Measurements from ENCODE around the gene NYNRIN.
"Not testable (repeated sequence)": the region's sequence is repeated elsewhere in the genome, so short reads cannot be mapped to it uniquely, and the experiment has no call there.

NYNRIN gene

DNA sequence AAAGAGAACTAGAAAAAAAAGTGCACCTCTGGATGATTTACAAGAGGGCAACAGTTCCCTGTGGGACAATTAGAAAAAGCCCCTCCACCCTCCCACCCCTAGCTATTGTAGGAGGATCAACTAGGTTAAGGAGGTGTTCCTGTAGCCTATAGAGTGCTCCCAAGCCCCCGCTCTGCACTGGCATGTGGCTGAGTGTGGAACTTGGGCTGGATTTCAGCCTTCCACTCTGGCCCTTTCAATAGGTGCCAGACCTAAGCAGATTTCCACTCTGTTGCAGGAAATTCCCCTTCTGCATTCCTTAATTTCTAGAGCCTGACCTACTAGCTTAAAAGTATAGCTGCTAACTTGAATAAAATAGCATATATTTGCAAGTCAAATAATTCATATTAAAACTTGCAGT is 28.1 kb upstream of the NYNRIN start:
- no peak for DNase-seq

DNA sequence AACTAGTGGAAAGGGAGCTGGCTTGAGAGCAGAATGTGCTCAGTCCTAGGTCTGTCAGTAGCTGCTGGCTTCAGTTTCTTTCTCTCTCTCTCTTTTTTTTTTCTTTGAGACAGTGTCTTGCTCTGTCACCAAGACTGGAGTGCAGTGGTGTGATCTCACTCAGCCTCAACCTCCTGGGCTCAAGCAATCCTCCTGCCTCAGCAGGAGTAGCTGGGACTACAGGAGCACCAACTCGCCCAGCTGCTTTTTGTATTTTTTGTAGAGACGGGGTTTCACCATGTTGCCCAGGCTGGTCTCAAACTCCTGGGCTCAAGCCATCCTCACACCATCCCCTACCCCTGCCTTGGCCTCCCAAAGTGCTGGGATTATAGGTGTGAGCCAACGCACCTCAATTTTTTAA is 27.2 kb upstream of the NYNRIN start:
- not testable (repeated sequence) for DNase-seq

DNA sequence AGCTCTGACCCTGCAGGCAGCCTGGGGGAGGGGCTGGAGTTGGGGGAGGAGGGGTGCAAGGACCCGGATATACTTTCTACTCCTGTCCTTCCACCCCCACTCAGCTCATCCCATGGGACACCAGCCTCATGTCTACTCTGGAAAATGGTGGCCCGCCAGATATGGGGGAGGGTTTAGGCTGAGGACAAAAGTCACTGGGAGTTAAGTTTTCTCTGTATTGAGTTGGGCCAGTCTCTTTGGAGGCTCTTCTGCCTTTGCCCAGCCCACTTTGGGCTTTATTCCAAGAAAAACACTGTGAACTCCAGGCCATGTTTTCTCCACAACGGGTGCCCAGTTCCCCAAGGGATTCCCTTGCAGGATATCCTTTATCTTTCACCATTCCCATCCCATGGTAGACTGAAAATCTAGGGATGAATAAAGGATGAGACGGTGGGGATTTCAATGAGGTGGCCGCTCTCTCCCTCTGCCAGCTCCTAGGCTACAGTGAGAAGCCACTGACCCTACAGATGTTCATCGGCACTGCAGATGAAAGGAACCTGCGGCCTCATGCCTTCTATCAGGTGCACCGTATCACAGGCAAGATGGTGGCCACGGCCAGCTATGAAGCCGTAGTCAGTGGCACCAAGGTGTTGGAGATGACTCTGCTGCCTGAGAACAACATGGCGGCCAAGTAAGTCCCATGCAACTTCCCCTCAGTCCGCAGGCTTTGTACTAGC is 25.9 kb upstream of the NYNRIN start:
- no peak for DNase-seq

DNA sequence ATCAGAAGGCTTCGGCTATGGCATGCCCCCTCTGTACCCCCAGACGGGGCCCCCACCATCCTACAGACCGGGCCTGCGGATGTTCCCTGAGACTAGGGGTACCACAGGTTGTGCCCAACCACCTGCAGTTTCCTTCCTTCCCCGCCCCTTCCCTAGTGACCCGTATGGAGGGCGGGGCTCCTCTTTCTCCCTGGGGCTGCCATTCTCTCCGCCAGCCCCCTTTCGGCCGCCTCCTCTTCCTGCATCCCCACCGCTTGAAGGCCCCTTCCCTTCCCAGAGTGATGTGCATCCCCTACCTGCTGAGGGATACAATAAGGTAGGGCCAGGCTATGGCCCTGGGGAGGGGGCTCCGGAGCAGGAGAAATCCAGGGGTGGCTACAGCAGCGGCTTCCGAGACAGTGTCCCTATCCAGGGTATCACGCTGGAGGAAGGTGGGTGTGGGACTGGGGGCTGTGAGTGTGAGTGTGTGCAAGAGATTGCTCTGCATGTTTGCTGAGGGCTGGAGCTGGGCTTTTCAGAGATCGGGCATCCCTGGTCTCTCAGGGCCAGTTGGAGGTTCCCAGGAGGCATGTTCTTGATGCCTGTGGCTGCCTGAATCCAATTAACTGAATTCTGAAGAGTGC is 22.2 kb upstream of the NYNRIN start:
- no peak for DNase-seq

DNA sequence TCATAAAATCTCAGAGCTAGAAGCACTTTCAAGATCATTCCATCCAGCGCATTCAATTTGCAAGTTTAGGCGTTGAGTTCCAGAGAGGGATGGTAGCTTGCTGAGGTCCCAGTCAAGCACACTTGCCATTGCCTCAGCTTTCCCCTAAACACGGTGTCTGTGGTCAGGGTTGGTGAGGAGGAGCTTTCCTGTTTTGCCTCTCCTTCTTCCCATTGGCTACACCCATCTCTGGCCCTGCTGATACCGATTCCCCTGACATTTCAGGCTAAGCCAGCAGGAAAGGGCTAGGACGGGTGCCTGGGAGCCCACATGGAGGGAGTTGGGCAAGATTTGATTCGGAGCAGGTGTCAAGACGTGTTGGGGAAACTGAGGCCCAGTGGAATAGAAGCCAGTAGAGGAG is 21.7 kb upstream of the NYNRIN start:
- no peak for DNase-seq

DNA sequence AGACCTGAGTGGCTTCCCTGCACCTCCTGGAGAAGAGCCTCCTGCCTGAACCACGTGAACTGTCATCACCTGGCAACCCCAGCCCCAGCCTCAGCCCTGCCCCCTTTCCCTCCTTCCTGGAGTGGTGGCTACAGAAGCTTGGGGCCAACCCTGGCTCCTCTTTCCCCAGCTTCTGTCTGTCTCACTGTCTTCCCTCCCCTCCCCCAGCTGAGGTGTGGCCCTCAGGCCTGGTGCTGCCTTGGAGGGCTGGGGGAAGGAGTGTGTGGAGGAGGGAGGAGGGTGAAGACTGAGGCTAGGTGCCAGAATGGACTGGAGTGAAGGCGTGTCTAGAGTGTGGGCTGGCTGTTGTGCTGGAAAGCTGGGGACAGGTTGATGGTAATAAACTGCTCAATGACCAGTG is 21.1 kb upstream of the NYNRIN start:
- DNase-seq = no peak

DNA sequence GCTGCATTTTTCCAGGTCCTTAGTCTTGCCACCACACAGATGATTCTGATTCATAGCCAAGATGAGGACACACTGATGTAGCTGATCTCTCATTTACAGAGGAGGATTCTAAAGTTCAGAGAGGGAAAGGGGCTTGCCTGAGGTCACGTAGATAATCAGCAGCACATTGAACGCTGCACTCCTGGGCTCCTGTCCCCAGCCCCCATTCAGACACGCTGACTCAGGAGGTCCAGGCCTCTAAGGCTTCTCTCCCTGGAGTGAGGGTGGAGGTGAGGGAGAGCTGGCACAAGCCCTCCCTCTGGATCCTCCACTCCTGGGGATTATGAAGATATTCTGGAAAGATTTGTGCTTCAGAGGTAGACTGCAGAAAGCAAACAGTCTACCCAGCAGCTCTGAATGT is 20.5 kb upstream of the NYNRIN start:
- DNase-seq = no peak

DNA sequence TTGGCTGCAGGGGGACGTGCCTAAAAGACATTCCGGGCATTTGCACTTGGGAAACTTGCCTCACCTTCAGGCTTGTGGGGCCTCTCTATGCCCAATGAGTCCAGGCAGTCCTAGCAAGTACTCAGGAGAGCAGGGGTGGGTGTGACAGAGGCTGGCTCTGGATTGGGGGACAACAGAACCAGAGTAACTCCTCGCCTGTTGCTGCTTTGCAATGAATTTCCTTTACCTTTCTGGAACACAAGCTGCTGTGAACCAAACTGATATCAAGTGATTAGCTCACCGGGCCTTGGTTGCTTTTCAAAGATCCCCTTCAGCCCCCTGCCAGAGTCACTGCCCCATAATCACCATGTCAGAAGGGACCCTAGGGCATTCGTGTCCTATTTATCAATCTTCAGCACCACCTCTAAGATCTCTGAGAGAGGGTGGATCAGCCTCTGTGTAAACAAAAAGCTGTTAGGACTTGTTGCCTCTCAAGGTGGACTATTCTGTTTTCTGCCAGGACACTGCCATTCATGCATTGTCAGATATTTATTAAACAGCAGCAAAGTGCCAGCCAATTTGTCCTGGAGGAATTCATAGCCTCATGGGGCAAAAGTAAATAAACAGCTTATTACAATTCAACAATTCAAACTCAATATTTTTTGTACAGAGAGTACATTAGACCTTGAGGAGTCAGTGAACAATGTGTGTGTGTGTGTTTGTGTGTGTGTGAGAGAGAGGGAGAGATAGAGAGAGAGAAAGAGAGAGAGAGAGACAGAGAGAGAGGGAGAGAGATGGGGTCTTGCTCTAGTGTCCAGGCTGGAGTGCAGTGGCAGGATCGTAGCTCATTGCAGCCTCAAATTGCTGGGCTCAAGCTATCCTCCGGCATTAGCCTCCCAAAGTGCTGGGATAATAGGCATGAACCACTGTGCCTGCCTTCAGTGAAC is 19.6 kb upstream of the NYNRIN start:
- DNase-seq = no peak

DNA sequence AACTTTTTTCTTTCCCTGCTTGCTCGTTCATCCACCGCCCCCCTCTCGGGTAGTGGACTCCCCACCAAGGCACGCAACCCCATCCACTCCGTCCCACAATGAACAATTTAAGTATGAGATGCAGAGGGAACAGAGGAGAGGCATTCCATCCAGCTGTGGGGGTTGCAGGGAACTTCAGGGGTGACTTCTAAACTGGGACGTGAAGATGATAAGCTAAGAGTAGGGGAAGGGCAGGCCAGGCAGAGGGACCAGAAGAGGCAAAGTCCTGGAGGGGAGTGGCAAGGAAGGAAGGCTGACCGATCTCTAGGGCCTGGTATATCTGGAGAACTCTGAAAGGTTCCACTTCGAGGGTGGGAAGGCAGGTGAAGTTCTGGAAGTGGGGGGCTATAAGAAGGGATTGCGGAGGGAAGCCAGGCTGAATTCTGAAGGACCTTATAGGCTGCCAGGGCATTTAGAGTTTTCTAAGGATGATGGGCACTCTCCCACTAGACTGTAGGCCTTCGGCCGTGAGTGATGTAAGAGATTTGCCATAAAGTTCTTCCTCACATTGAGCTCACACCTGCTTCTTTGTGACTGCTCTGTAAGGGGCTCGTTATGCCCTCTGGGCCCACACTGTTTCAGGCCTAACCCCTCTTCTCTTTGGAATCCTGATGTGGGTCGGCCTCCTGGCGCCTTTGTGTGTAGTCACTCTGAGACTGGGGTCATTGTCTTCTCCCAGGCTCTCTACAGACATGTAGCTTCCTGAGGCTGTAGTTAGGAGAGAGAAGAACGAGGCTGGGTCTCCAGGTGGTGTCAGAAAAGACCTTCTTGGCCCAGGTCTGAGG is 18.7 kb upstream of the NYNRIN start:
- DNase-seq = no peak

DNA sequence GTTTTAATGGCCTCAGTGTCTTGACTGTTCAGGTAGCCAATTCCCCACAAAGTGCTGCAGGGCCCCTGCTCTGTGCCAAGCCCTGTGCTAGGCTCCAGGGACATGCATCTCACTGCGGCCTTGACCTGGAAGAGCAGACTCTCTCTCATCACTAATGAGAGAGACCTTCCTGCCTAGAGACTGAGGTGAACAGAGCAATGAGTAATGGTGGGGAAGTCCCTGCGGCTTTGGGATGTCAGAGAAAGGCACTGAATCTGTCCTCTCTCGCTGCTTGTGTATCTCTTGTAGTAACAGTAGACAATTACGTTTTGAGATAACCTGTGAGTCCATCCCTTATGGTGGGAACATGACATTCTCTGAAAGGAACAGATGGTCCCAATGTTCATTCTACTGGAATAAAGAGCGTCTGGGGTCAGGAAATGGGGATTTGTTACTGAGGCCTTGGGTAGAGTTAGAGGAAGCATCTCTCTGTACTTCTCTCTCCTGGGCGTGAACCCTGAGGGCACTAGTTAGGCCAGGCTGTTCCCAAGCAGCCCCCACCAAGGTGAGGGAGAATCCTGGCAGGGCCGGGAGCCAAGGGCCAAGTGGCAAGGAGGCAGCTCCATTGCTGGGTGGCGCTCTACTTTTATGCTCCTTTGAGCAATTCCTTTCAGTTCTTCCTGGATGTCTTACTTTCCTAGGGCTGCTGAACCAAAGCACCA is 17.3 kb upstream of the NYNRIN start:
- DNase-seq = no peak

DNA sequence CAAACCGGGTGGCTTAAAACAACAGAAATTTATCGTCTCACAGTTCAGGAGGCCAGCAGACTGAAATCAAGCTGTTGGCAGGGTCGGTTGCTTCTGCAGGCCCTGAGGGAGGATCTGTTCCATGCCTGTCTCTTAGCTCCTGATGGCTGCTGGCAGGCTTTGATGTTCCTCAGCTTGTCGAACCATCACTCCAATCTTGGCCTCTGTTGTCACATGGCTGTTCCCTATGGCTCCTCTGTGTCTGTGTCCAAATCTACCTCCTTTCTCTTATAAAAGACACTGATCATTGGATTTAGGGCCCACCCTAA is 16.8 kb upstream of the NYNRIN start:
- no peak for DNase-seq

DNA sequence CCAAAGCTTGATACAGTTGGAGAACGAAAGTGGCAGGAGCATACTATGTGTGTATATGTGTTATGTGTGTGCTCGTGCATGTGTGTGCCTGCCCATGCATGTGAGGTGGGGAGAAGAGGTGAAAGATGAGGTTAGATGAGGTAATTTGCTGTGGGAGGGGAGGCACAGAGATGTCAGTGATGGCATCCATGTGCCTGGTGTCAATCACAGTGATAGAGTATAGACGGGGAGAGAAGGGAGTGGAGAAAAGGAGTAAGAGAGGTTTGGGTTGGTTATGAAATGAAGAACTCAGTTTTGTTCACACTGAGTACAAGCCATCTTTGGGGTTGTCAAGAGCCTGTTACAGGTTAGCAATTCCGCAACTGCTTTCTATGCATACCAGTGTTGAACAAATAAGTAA is 14.6 kb upstream of the NYNRIN start:
- DNase-seq = no peak

DNA sequence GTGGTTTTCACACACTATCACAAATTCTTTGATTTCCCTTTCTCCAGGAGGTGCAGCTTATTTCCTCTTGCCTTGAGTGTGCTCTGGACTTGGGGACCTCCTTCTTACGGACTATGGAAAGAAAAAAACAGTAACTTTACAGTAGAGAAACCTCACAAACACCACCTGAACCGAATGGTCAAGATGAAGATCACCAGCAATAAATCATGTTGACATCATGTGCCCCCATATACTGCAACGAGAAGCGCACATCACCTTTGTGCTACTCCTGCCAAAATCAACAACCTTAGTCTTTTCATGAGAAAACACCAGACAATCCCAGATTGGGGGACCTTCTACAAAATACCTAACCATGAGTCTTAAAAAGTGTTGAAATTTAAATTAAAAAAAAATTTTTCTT is 13.3 kb upstream of the NYNRIN start:
- no peak for DNase-seq

DNA sequence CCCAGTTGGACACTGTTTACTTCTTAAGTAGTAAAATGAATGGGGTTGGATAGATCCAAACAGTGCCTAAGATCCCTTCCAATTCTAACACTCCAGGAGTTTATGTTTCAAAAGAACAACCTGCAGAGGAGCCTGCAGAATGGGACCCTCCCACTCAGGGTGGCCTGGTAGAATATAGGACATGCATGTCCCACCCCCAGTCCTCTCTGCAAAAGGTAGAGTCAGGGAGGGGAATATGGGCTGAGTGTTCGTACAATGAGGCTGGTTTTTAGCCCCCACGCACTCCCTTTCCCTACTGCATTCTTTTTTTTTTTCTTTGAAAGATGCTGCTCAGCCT is 11.8 kb upstream of the NYNRIN start:
- no peak for DNase-seq

DNA sequence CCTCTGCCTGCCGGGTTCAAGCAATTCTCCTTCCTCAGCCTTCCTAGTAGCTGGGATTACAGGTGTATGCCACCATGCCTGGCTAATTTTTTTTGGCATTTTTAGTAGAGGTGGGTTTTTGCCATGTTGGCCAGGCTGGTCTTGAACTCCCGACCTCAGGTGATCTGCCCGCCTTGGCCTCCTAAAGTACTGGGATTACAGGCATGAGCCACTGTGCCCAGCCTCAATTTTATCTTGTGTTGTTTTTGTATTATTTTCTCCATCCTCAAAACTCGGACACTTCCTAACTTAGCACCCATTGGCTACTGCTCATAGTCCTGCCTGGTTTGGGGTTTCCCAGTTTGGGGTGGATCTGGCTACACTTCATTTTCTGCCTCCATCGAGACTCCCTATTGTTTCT is 11.2 kb upstream of the NYNRIN start:
- not testable (repeated sequence) for DNase-seq

DNA sequence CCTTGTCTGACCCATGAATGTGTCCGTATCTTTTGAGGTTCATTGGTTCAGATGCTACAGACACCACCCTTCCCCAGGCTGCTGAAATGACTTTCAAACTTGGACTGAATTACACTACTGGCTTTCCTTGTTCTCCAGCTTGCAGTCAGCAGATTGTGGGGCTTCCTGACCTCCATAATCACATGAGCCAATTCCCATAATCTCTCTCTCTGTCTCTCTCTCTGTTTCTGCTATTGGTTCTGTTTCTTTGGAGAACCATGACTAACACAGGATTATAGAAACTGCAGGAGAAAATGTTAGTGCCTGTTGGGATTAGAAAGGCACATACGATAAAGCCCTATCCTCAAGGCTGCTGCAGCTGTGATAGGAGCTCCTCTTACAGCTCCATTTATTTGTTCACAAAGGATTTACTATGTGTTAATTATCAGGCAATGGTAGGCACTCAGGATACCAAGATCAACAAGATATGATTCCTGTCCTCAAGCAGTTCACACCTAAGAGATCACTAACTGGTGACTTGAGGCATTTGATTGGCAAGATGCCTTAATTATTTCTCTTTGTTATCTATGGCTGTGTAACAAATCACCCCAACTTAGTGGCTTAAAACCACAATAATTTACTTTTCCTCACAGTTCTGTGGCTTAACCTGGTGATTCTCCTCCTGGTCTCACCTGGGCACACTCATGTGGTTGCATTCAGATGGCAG is 10.2 kb upstream of the NYNRIN start:
- no peak for DNase-seq

DNA sequence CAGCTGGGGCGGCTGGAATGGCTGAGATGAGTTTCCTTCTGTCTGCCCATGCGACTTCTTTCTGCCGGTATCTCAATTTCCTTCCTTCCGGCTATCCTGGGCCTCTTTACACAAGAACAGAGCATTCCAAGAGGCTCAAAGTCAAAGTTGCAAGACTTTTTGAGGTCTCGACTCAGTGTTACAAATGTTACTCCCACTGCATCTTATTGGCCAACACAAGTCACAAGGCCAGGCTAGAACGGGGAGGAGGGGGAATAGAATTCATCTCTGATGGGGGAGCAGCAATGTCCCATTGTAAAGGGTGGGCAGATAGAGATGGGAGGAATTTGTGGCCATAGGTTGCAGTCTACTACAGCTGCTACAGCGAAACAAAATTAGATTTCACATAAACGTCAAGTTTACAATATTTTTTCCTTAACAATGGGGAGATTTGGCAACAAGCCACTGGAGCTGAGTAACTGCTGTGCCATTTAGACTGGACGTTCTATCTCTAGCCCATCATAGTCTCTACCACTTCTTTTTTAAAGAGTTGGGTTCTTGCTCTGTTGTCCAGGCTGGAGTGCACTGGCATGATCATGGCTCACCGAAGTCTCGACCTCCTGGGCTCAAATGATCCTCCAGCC is 9.5 kb upstream of the NYNRIN start:
- DNase-seq = no peak

DNA sequence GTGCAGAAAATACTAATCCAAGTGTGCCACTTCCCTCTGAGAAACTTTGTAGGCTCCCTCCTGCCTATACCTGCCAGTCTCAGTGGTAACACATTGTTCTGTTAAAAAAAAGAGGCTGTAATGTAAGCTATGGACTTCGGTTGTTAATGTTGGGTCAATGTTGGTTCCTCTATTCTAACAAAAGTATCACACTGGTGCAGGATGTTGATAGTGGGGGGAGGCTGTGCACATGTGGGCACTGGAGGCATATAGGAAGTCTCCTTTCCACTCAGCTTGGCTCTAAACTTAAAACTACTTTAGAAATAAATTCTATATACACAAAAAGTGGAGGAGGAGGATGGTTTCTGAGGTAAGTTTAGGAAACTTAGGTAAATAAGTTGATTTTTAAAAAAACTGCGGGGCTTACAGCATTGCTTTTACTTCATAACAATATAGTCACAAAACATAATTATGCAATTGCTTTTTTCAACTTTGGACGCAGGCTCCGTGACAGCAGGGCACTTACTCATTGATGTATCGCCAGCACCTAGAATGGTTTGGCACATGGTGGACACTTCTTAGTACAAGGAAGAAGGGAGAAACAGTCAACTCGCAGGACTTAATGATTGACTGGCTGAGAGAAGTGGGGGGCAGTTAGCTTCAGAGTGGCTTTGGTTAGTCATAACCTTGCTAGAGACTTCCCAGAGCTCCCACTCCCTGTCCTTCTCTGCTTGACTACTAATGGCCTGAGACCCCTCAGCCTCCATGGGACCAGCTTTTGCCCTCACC is 7.9 kb upstream of the NYNRIN start:
- DNase-seq = no peak

DNA sequence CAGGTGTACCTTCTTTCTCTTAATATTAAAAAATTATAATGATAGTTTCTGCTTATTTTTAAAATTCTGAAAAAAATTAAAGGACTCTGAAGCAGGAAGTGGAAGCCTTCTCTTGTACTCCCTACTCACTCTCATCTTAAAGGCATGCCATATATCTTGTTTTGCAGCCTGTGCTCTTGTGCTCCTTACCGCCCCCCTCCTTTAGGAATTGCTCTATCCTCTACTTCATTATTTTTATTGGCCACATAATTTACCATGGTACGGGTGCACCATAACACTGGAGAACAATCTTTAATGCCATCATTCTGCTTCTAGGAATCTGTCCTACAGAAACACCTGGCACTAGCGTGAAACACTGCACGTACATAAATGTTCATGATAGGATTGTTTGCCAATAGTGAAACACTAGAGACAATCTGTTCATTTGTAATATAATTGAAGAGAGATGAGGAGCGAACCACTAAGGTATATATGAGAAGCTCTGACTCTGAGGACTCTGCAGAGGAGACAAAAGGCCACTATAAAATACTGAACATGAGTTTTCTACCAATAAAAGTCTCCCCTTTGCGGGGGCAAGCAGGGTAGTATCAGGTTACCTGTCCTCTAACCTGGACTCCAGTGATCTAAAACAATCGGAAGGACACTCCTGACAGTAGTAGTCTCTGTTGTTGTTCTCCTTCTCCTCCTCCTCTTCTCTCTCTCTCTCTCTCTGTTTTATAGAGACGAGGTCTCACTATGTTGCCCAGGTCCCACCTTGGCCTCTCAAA is 6.3 kb upstream of the NYNRIN start:
- DNase-seq = no peak

DNA sequence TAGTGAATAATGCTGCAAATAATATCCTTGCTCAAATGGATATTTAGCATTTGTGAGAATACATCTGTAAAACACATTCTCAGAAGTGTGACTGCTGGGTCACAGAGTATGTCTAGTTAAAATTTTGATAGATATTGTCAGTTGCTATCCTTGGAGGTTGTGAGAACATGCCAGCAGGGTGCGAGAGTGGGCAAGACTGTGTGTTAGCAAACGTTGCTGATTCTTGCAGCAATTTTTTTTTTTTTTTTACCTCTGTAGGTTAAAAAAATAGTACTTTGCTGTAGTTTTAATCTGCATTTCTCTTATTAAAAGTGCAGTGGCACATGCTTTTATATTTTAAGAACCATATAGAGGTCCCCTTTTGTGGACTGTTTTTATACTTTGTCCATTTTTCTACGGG is 4.5 kb upstream of the NYNRIN start:
- DNase-seq = peak in 1 of 2 experiments; percentile 12
